PFSK-1 (cell line): Measurements from ENCODE around the gene SLC25A26.

Source experiments
- FOXP2 ChIP-seq: optimal IDR thresholded peaks from 2 replicates; pipeline ENCODE3; 2011; ENCODE audit warnings: borderline replicate concordance, control low read depth, inconsistent platforms; ENCODE audit not compliant: insufficient read depth; ENCODE audit errors: extremely low read length, extremely low read depth
- POLR2AphosphoS5 ChIP-seq: IDR thresholded peaks from 2 replicates; pipeline ENCODE4 v1.6.1; 2012; ENCODE audit warnings: low read depth, mild to moderate bottlenecking, control low read depth, low read length, moderate library complexity
- SIN3A ChIP-seq: IDR thresholded peaks from 2 replicates; pipeline ENCODE4 v1.6.1; 2012; ENCODE audit warnings: mild to moderate bottlenecking, low read length, moderate library complexity, borderline replicate concordance; ENCODE audit not compliant: insufficient read depth
- TAF1 ChIP-seq: IDR thresholded peaks from 2 replicates; pipeline ENCODE4 v1.6.1; 2012; ENCODE audit warnings: low read length, control low read depth, borderline replicate concordance; ENCODE audit not compliant: insufficient read depth
- TF ChIP-seq, protein P1 (sequence below), 2 experiments: IDR thresholded peaks; 2 replicates each; pipeline versions ENCODE4 v1.6.1 to v1.8.0; 2011 to 2012; ENCODE audit warnings: low read depth in 2 of 2, low read length in 2 of 2, control low read depth in 1 of 2, inconsistent platforms in 1 of 2, mild to moderate bottlenecking in 1 of 2, moderate library complexity in 1 of 2; ENCODE audit not compliant: insufficient read depth in 1 of 2

The SLC25A26 gene

GRCh38 chr3:66248641-66249040 is 27.8 kb downstream of the SLC25A26 start:
- no peak for TF ChIP-seq SIN3A
- TF ChIP-seq POLR2AphosphoS5 = no peak
- no peak for TF ChIP-seq FOXP2
- TF ChIP-seq, protein P1, sequence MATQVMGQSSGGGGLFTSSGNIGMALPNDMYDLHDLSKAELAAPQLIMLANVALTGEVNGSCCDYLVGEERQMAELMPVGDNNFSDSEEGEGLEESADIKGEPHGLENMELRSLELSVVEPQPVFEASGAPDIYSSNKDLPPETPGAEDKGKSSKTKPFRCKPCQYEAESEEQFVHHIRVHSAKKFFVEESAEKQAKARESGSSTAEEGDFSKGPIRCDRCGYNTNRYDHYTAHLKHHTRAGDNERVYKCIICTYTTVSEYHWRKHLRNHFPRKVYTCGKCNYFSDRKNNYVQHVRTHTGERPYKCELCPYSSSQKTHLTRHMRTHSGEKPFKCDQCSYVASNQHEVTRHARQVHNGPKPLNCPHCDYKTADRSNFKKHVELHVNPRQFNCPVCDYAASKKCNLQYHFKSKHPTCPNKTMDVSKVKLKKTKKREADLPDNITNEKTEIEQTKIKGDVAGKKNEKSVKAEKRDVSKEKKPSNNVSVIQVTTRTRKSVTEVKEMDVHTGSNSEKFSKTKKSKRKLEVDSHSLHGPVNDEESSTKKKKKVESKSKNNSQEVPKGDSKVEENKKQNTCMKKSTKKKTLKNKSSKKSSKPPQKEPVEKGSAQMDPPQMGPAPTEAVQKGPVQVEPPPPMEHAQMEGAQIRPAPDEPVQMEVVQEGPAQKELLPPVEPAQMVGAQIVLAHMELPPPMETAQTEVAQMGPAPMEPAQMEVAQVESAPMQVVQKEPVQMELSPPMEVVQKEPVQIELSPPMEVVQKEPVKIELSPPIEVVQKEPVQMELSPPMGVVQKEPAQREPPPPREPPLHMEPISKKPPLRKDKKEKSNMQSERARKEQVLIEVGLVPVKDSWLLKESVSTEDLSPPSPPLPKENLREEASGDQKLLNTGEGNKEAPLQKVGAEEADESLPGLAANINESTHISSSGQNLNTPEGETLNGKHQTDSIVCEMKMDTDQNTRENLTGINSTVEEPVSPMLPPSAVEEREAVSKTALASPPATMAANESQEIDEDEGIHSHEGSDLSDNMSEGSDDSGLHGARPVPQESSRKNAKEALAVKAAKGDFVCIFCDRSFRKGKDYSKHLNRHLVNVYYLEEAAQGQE (IDR thresholded peaks at IDR 0.05; ENCODE audit: insufficient read depth in 1 of 2, low read depth in 2 of 2, low read length in 2 of 2) = no peak
- no peak for TF ChIP-seq TAF1

- TF ChIP-seq TAF1 (no peak), SIN3A (no peak), POLR2AphosphoS5 (no peak), FOXP2 (no peak)
- TF ChIP-seq, protein P1 (IDR thresholded peaks at IDR 0.05; ENCODE audit: insufficient read depth in 1 of 2, low read depth in 2 of 2, low read length in 2 of 2) = no peak
Measured at GRCh38 chr3:66253790-66254620, 33.2 kb downstream of the SLC25A26 start.

- TF ChIP-seq, protein P1 (IDR thresholded peaks at IDR 0.05; ENCODE audit: insufficient read depth in 1 of 2, low read depth in 2 of 2, low read length in 2 of 2) = no peak
- TF ChIP-seq POLR2AphosphoS5 = no peak
- no peak for TF ChIP-seq FOXP2
- TF ChIP-seq TAF1 = no peak
- no peak for TF ChIP-seq SIN3A
Measured at GRCh38 chr3:66255865-66256264, 35.1 kb downstream of the SLC25A26 start.

DNA sequence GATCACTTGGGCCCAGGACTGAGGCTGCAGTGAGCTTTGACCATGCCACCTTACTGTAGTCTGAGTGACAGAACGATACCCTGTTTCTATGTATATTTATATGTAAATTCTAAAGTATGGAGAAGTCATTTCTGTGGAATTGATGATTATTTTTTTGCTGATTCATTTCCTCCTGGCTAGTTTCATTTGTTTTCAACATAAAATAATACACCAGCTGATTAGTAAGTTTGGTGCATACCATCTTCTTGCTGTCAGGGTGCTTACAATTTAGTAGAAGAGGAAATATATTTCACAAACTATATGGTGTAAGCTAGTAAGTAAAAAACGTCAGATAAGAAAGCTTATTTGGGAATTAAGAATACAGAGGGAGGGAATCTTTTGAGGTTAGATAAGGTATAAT is 36.0 kb downstream of the SLC25A26 start:
- TF ChIP-seq SIN3A (no peak), TAF1 (no peak), FOXP2 (no peak), POLR2AphosphoS5 (no peak)
- TF ChIP-seq, protein P1 (IDR thresholded peaks at IDR 0.05; ENCODE audit: insufficient read depth in 1 of 2, low read depth in 2 of 2, low read length in 2 of 2) = no peak
